Loucy (cell line): ENCODE results near the gene ARPC4.
"Not testable (repeated sequence)": the region's sequence is repeated elsewhere in the genome, so short reads cannot be mapped to it uniquely, and the experiment has no call there.

Experiments
- H2AFZ ChIP-seq: fragments of 200-600 bp; sonication (generic); 2 replicates; pipeline ENCODE4 v1.6.0; 2016; ENCODE audit warnings: antibody characterized with exemption, mild to moderate bottlenecking, low read length, moderate library complexity
- H3F3A ChIP-seq: fragments of 200-600 bp; 2 replicates; pipeline ENCODE4 v1.6.0; 2016; ENCODE audit warnings: antibody characterized with exemption, low read depth, mild to moderate bottlenecking
- H3K27me3 ChIP-seq: fragments of 200-600 bp; sonication (generic); 2 replicates; pipeline ENCODE4 v1.6.1; 2014; ENCODE audit warnings: low read length, mild to moderate bottlenecking; ENCODE audit not compliant: insufficient read depth, poor library complexity, severe bottlenecking
- H3K36me3 ChIP-seq: fragments of 200-600 bp; sonication (generic); 2 replicates; pipeline ENCODE4 v1.6.1; 2016; ENCODE audit warnings: low read length; ENCODE audit not compliant: insufficient read depth
- H3K4me1 ChIP-seq: fragments of 200-600 bp; sonication (generic); 2 replicates; pipeline ENCODE4 v1.5.1; 2014; ENCODE audit warnings: low read length, mild to moderate bottlenecking; ENCODE audit not compliant: insufficient read depth, poor library complexity, severe bottlenecking
- H3K4me2 ChIP-seq: fragments of 200-600 bp; sonication (generic); 2 replicates; pipeline ENCODE4 v1.6.0; 2014; ENCODE audit warnings: antibody characterized with exemption, low read length, low read depth, mild to moderate bottlenecking; ENCODE audit not compliant: poor library complexity, severe bottlenecking
- H3K4me3 ChIP-seq: fragments of 200-600 bp; sonication (generic); 2 replicates; pipeline ENCODE4 v1.5.1; 2014; ENCODE audit warnings: low read length, mild to moderate bottlenecking, mixed read lengths; ENCODE audit not compliant: poor library complexity, severe bottlenecking
- H3K79me2 ChIP-seq: fragments of 200-600 bp; sonication (generic); 2 replicates; pipeline ENCODE4 v1.6.1; 2014; ENCODE audit warnings: low read length; ENCODE audit not compliant: insufficient read depth
- H3K9ac ChIP-seq: fragments of 200-600 bp; sonication (generic); 2 replicates; pipeline ENCODE4 v1.6.0; 2014; ENCODE audit warnings: mild to moderate bottlenecking, low read depth, low read length, moderate library complexity; ENCODE audit not compliant: poor library complexity, severe bottlenecking
- H3K9me2 ChIP-seq: fragments of 200-600 bp; sonication (generic); replicated peaks from 2 replicates; pipeline ENCODE4 v1.6.1; 2016; ENCODE audit warnings: low read depth, low read length, mixed read lengths
- H3K9me3 ChIP-seq: fragments of 200-600 bp; sonication (generic); 2 replicates; pipeline ENCODE4 v1.6.1; 2014; ENCODE audit warnings: mild to moderate bottlenecking, antibody characterized with exemption, low read length, low read depth; ENCODE audit not compliant: insufficient read depth
- H4K20me1 ChIP-seq: fragments of 200-600 bp; sonication (generic); 2 replicates; pipeline ENCODE4 v1.6.0; 2014; ENCODE audit warnings: antibody characterized with exemption, low read length, mild to moderate bottlenecking; ENCODE audit not compliant: insufficient read depth, poor library complexity, severe bottlenecking
- EZH2phosphoT487 ChIP-seq: fragments of 200-600 bp; IDR thresholded peaks from 2 replicates; pipeline ENCODE4 v1.6.1; 2018; ENCODE audit warnings: antibody characterized with exemption, mild to moderate bottlenecking, moderate library complexity, borderline replicate concordance
- TF ChIP-seq, protein P1 (sequence below): fragments of 200-600 bp; sonication (generic); conservative IDR thresholded peaks from 2 replicates; pipeline ENCODE4 v1.5.1; 2014; ENCODE audit warnings: mild to moderate bottlenecking, antibody characterized with exemption, low read length

Gene ARPC4

DNA sequence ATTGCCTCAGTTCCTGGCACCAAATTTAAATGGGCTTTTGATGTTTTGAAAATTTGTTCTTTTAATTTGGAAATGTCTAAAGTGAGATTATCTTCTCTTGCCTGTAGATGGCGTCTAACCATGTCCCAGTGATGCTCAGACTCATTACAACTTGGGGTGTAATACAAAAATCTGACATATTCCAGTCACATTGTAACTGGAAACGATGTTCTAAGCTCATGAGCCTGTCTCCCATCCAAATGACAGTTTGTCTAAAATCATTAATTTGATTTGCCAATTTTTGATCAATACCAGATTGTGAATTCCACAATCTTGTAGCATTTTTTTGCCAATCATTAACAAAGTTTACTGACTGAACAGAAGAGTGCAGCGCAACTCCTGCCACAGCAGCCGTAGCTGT, 56.0 kb downstream of the ARPC4 start:
- H2AFZ ChIP-seq, H3K4me2 ChIP-seq, H3F3A ChIP-seq, H3K79me2 ChIP-seq, H3K36me3 ChIP-seq, H3K9me3 ChIP-seq, H3K4me3 ChIP-seq, H3K27me3 ChIP-seq, H3K9me2 ChIP-seq, H3K4me1 ChIP-seq, H3K9ac ChIP-seq, H4K20me1 ChIP-seq: not testable (repeated sequence)
- TF ChIP-seq, protein P1, sequence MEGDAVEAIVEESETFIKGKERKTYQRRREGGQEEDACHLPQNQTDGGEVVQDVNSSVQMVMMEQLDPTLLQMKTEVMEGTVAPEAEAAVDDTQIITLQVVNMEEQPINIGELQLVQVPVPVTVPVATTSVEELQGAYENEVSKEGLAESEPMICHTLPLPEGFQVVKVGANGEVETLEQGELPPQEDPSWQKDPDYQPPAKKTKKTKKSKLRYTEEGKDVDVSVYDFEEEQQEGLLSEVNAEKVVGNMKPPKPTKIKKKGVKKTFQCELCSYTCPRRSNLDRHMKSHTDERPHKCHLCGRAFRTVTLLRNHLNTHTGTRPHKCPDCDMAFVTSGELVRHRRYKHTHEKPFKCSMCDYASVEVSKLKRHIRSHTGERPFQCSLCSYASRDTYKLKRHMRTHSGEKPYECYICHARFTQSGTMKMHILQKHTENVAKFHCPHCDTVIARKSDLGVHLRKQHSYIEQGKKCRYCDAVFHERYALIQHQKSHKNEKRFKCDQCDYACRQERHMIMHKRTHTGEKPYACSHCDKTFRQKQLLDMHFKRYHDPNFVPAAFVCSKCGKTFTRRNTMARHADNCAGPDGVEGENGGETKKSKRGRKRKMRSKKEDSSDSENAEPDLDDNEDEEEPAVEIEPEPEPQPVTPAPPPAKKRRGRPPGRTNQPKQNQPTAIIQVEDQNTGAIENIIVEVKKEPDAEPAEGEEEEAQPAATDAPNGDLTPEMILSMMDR: peak; percentile 52

DNA sequence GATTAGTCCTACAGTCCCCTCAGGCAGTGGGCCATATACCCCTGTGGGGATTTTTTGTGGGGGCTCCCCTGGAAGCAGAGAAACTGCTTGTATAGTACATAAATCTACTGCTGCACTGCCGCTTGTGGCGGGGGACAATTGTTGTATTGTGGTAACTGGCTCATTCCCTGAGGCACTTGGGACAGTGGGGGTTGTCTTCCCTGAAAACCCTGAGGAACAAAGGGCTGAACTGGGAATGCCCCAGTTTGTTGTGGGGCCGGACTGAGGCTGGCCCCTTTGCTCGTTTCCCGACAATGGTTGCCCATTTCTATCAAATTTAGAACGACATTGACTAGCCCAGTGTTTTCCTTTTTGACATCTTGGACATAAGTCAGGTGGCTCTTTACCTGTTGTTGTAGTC, 58.5 kb downstream of the ARPC4 start:
- not testable (repeated sequence) for H3K4me3 ChIP-seq, H3K36me3 ChIP-seq

DNA sequence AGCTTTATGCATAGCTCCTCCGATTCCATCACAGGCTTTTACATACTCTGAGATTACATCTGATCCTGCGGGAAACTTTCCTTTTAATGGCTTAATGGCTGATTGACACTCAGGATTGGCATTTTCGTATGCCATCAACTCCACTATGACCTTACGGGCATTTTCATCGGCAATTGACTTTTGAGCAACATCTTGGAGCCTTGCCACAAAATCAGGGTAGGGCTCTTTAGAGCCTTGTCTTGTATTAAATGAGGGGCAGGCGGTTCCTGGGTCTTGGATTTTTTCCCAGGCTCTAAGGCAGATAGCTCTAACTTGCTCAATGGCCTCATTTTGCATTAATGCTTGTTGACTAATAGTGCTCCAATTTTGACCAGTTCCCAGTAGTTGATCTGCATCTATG, 59.0 kb downstream of the ARPC4 start:
- H3K9me2 ChIP-seq, H3K4me1 ChIP-seq, H4K20me1 ChIP-seq: not testable (repeated sequence)

More for the DNA sequence above, 58.5 kb downstream of the ARPC4 start:
- H3K9me2 ChIP-seq, H3K4me1 ChIP-seq, H3K9ac ChIP-seq, H3K4me2 ChIP-seq, H3K79me2 ChIP-seq, H3F3A ChIP-seq, H2AFZ ChIP-seq, H3K9me3 ChIP-seq, H4K20me1 ChIP-seq, H3K27me3 ChIP-seq: not testable (repeated sequence)

DNA sequence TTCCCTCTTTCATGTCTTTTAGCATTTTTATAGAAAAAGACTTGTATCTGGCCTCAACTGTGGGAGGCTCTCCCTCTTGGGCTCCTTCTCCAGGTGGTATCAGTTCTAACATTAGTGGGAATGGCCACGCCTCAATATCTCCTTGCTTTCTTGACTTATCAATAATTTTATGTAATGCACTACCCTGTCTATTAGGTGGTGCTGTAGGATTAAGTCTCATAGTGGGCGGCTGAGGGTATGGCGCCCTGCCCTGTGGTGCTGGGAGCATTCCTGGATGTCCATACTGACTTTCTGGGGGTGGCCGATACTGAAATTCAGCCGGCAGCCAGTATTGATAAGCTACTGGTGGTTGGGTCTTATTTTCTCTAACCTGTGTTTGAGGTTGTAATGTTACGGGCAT, 59.6 kb downstream of the ARPC4 start:
- H4K20me1 ChIP-seq: no peaks in the 10 kb centered on the region
- no peaks in the 10 kb centered on the region for H3K79me2 ChIP-seq
- no peak overlapping the region for H2AFZ ChIP-seq
- TF ChIP-seq, protein P1: peak; percentile 32
- no peak for TF ChIP-seq EZH2phosphoT487
- H3K27me3 ChIP-seq: no peaks in the 10 kb centered on the region
- H3K4me3 ChIP-seq: no peak overlapping the region
- H3K4me1 ChIP-seq: no peaks in the 10 kb centered on the region
- H3K9me3 ChIP-seq: no peaks in the 10 kb centered on the region
- H3K36me3 ChIP-seq: no peaks in the 10 kb centered on the region
- no peak overlapping the region for H3K4me2 ChIP-seq
- no peaks in the 10 kb centered on the region for H3F3A ChIP-seq
- no peak overlapping the region for H3K9ac ChIP-seq
- no peaks in the 10 kb centered on the region for H3K9me2 ChIP-seq

More for the DNA sequence above, 59.0 kb downstream of the ARPC4 start:
- not testable (repeated sequence) for H3F3A ChIP-seq, H3K9me3 ChIP-seq, H3K27me3 ChIP-seq, H3K9ac ChIP-seq, H3K36me3 ChIP-seq, H3K4me2 ChIP-seq, H2AFZ ChIP-seq, H3K4me3 ChIP-seq, H3K79me2 ChIP-seq

DNA sequence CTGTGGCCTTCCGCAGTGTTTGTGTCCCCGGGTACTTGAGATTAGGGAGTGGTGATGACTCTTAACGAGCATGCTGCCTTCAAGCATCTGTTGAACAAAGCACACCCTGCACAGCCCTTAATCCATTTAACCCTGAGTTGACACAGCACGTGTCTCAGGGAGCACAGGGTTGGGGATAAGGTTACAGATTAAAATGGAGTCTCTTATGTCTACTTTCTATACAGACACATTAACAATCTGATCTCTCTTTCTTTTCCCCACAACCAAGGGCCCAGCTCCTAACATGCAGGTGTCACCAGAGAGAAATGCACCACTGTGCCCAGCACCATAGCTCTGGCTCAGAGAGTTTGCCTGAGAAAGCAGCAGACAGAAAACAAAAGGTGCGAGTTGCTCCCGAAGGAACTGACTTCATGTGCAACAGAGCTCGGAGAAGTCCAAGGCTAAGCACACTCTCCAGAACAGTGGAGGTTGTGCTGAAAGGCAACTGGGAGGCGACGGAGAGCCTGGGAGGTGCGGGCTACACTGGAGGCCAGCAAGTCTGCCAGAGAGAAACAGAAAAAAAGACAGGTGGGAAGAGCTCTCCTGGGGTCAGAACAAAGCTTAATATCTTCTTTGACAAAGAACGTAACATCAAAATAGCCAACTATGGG, 61.5 kb downstream of the ARPC4 start:
- not testable (repeated sequence) for H3K9me2 ChIP-seq, H4K20me1 ChIP-seq, H3K4me3 ChIP-seq, H3K4me2 ChIP-seq, H3K36me3 ChIP-seq, H3K27me3 ChIP-seq, H3F3A ChIP-seq, H2AFZ ChIP-seq, H3K9me3 ChIP-seq, H3K9ac ChIP-seq, H3K4me1 ChIP-seq, H3K79me2 ChIP-seq
